ENCODE measurements around the gene TXNDC5. TPM values are rescaled to one million over a fixed set of nuclear protein-coding genes. Genes with fewer than 3 reads are reported as not detected.

TXNDC5 gene
- total and polyA plus RNA-seq, 2 of the 13 experiments (the other 11 are each of a cell fraction or from before 2014, with no cell fraction given): 287 to 578 TPM

DNA sequence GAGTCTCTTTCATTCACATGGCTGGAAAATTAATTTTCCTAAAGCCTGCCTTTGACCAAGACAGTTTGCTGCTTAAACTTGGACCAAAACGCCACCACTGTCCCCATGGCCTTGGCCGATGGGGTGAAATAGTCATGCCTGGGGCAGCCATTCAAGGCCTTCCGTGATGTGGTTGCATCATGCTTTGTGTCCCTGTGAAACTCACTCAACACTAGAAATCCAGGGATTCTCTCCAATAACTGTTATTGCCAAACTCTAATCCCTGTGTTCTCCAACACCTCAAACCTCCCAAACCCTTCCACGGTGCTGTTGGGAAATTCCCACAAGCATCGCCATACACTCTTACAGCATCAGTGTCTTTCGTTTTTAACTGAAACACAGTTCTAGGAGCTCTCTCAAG lies 1.4 kb upstream of the TXNDC5 start (continued):
- TF ChIP-seq, protein P1, sequence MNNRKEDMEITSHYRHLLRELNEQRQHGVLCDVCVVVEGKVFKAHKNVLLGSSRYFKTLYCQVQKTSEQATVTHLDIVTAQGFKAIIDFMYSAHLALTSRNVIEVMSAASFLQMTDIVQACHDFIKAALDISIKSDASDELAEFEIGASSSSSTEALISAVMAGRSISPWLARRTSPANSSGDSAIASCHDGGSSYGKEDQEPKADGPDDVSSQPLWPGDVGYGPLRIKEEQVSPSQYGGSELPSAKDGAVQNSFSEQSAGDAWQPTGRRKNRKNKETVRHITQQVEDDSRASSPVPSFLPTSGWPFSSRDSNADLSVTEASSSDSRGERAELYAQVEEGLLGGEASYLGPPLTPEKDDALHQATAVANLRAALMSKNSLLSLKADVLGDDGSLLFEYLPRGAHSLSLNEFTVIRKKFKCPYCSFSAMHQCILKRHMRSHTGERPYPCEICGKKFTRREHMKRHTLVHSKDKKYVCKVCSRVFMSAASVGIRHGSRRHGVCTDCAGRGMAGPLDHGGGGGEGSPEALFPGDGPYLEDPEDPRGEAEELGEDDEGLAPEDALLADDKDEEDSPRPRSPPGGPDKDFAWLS (CRISPR knock-in tag; IDR thresholded peaks at IDR 0.05; ENCODE audit: borderline replicate concordance): no peak
- TF ChIP-seq TOPORS (CRISPR knock-in tag; IDR thresholded peaks at IDR 0.05): no peak
- no peak for TF ChIP-seq ZNF619 (CRISPR knock-in tag; IDR thresholded peaks at IDR 0.05)
- TF ChIP-seq ZMAT3 (CRISPR knock-in tag; conservative IDR thresholded peaks at IDR 0.05): no peak
- no peak for TF ChIP-seq ZNF672 (CRISPR knock-in tag; IDR thresholded peaks at IDR 0.05)
- no peak for TF ChIP-seq RFX1 (IDR thresholded peaks at IDR 0.05)
- no peak for TF ChIP-seq NPAS2 (CRISPR knock-in tag; IDR thresholded peaks at IDR 0.05; ENCODE audit: borderline replicate concordance)
- no peak for TF ChIP-seq ATM (IDR thresholded peaks at IDR 0.05; ENCODE audit: borderline replicate concordance)
- no peak for TF ChIP-seq NR2F6 (IDR thresholded peaks at IDR 0.05)
- no peak for TF ChIP-seq NR2F6 (CRISPR knock-in tag; IDR thresholded peaks at IDR 0.05)
- TF ChIP-seq JUNB (CRISPR knock-in tag; IDR thresholded peaks at IDR 0.05; ENCODE audit: borderline replicate concordance): no peak
- 0 out of 2 replicates have a peak, but pooled peaks have one; percentile 39 for TF ChIP-seq ZNF878 (CRISPR knock-in tag; IDR thresholded peaks at IDR 0.05)
- TF ChIP-seq SIX1 (CRISPR knock-in tag; IDR thresholded peaks at IDR 0.05; ENCODE audit: borderline replicate concordance): no peak
- TF ChIP-seq PTBP1 (IDR thresholded peaks at IDR 0.05; ENCODE audit: low read depth, low read length, poor library complexity, severe bottlenecking): no peak
- TF ChIP-seq PHF21A (CRISPR knock-in tag; IDR thresholded peaks at IDR 0.05): no peak
- TF ChIP-seq ZNF550 (CRISPR knock-in tag; IDR thresholded peaks at IDR 0.05; ENCODE audit: borderline replicate concordance): no peak
- no peak for TF ChIP-seq RFX5 (IDR thresholded peaks at IDR 0.05; ENCODE audit: low read depth, low read length)
- TF ChIP-seq, protein P2, sequence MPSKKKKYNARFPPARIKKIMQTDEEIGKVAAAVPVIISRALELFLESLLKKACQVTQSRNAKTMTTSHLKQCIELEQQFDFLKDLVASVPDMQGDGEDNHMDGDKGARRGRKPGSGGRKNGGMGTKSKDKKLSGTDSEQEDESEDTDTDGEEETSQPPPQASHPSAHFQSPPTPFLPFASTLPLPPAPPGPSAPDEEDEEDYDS (CRISPR knock-in tag; IDR thresholded peaks at IDR 0.05): no peak
- TF ChIP-seq ZNF343 (CRISPR knock-in tag; IDR thresholded peaks at IDR 0.05): no peak
- no peak for TF ChIP-seq ZNF253 (CRISPR knock-in tag; IDR thresholded peaks at IDR 0.05; ENCODE audit: borderline replicate concordance)
- 0 out of 2 replicates have a peak, but pooled peaks have one; percentile 32 for TF ChIP-seq RXRA (CRISPR knock-in tag; IDR thresholded peaks at IDR 0.05)
- no peak for TF ChIP-seq CC2D1A (CRISPR knock-in tag; IDR thresholded peaks at IDR 0.05)
- TF ChIP-seq SKI (IDR thresholded peaks at IDR 0.05; ENCODE audit: partially characterized antibody): peak; percentile 37
- no peak for TF ChIP-seq ZFAT (CRISPR knock-in tag; conservative IDR thresholded peaks at IDR 0.05)
- no peak for TF ChIP-seq PRPF4 (IDR thresholded peaks at IDR 0.05; ENCODE audit: low read depth, low read length, poor library complexity, severe bottlenecking)
- no peak for TF ChIP-seq ZNF552 (CRISPR knock-in tag; IDR thresholded peaks at IDR 0.05; ENCODE audit: borderline replicate concordance)
- peak; percentile 55; the same call in 1 of the 2 replicates for TF ChIP-seq RXRB (CRISPR knock-in tag; IDR thresholded peaks at IDR 0.05; ENCODE audit: borderline replicate concordance)
- TF ChIP-seq KMT2B (CRISPR knock-in tag; IDR thresholded peaks at IDR 0.05): no peak
- no peak for TF ChIP-seq POLR2A (IDR thresholded peaks at IDR 0.05; ENCODE audit: insufficient read depth in 1 of 2, low read depth in 2 of 2, low read length in 2 of 2)
- TF ChIP-seq, protein P3, sequence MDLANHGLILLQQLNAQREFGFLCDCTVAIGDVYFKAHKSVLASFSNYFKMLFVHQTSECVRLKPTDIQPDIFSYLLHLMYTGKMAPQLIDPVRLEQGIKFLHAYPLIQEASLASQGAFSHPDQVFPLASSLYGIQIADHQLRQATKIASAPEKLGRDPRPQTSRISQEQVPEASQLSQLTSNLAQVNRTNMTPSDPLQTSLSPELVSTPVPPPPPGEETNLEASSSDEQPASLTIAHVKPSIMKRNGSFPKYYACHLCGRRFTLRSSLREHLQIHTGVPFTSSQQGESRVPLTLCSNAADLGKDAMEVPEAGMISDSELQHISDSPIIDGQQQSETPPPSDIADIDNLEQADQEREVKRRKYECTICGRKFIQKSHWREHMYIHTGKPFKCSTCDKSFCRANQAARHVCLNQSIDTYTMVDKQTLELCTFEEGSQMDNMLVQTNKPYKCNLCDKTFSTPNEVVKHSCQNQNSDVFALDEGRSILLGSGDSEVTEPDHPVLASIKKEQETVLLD (CRISPR knock-in tag; IDR thresholded peaks at IDR 0.05; ENCODE audit: low read depth): no peak
- no peak for TF ChIP-seq FOSL2 (CRISPR knock-in tag; IDR thresholded peaks at IDR 0.05)
- no peak for TF ChIP-seq NFYB (CRISPR knock-in tag; IDR thresholded peaks at IDR 0.05)
- TF ChIP-seq ZNF451 (CRISPR knock-in tag; IDR thresholded peaks at IDR 0.05): no peak
- no peak for TF ChIP-seq GZF1 (CRISPR knock-in tag; IDR thresholded peaks at IDR 0.05)

Data from HepG2 (cell line).